HCT116 (cell line): ENCODE data around the gene IGFL4. TPM values are rescaled to one million over a fixed set of nuclear protein-coding genes. Genes with fewer than 3 reads are reported as not detected.

ENCODE experiments used
- ATAC-seq: fragments of 200-7000 bp; cut with Tn5 transposase; 2 replicates; pipeline ENCODE4 v1.9.1; 2020; ENCODE audit warnings: mild to moderate bottlenecking, moderate library complexity
- BruUV-seq: library from RNA; stranded (reverse); fragments of 400-500 nt; replicated peaks from 2 replicates; lab custom pipeline; 2021; lab: Mats Ljungman, UMichigan
- CTCF ChIA-PET: fragments of 300-600 bp; sonication (Branson Sonifier 250); formaldehyde crosslinking; loops from one replicate; lab custom pipeline; 2021; ENCODE audit warnings: antibody characterized with exemption; lab: Charles Lee
- POLR2A ChIA-PET: fragments of 300-600, 350-600 bp; sonication (Branson Sonifier 250); formaldehyde crosslinking; loops from one replicate; lab custom pipeline; 2021; ENCODE audit warnings: antibody characterized with exemption; lab: Charles Lee
- RAD21 ChIA-PET, 2 experiments: fragments of 300-600 bp; sonication (Branson Sonifier 250); formaldehyde crosslinking; loops; one replicate each; lab custom pipeline; 2023; ENCODE audit warnings: low total read pairs in 2 of 2; ENCODE audit not compliant: uncharacterized antibody in 2 of 2, unreplicated experiment in 2 of 2, low non-redundant PET in 1 of 2; lab: Charles Lee
- DNase-seq: peaks from one replicate; pipeline ENCODE4 v3.0.0-alpha.2; 2010; ENCODE audit warnings: low read depth, low spot score
- H2AFZ ChIP-seq: fragments of 200-600 bp; shearing (Covaris generic), sonication (generic); 2 replicates; pipeline ENCODE4 v1.6.1; 2017; ENCODE audit warnings: low read depth, mixed run types, mixed read lengths, antibody characterized with exemption, low read length; ENCODE audit not compliant: poor library complexity, severe bottlenecking
- H3K27ac ChIP-seq: 2 replicates; pipeline ENCODE4 v1.5.1; 2012; ENCODE audit warnings: low read depth, low read length
- H3K27me3 ChIP-seq: fragments of 200-600 bp; sonication (generic); 2 replicates; pipeline ENCODE4 v1.6.1; 2016; ENCODE audit warnings: mixed run types, low read length, mixed read lengths; ENCODE audit not compliant: insufficient read depth
- H3K36me3 ChIP-seq, 2 experiments: fragments of 200-500 bp in 1 of 2; fragments of 200-600 bp in 1 of 2; sonication (Bioruptor generic) in 1 of 2; sonication (generic) in 1 of 2; 2 replicates each; pipeline versions ENCODE4 v1.5.1 to v1.6.1; 2014 to 2016; ENCODE audit warnings: low read length in 2 of 2, inconsistent platforms in 1 of 2, mixed read lengths in 1 of 2, mixed run types in 1 of 2; ENCODE audit not compliant: insufficient read depth in 2 of 2, control insufficient read depth in 1 of 2
- H3K4me1 ChIP-seq, 2 experiments: fragments of 200-600 bp in 1 of 2; sonication (generic) in 1 of 2; 2 replicates each; pipeline versions ENCODE4 v1.5.1 to v1.6.1; 2012 to 2017; ENCODE audit warnings: low read length in 2 of 2, inconsistent platforms in 1 of 2, mild to moderate bottlenecking in 1 of 2, mixed read lengths in 1 of 2, mixed run types in 1 of 2, moderate library complexity in 1 of 2; ENCODE audit not compliant: insufficient read depth in 2 of 2, control insufficient read depth in 1 of 2
- H3K4me2 ChIP-seq: fragments of 200-600 bp; sonication (generic); 2 replicates; pipeline ENCODE4 v1.6.1; 2017; ENCODE audit warnings: mixed run types, low read length, mixed read lengths
- H3K4me3 ChIP-seq, 2 experiments: fragments of 200-600 bp in 1 of 2; sonication (generic) in 1 of 2; replicated peaks in 1 of 2; 2 replicates each; pipeline ENCODE4 v1.5.1; 2011 to 2016; ENCODE audit warnings: low read length in 2 of 2, control low read depth in 1 of 2, low read depth in 1 of 2, mild to moderate bottlenecking in 1 of 2, mixed read lengths in 1 of 2, mixed run types in 1 of 2
- H3K79me2 ChIP-seq: fragments of 200-600 bp; sonication (generic); 2 replicates; pipeline ENCODE4 v1.6.1; 2017; ENCODE audit warnings: mild to moderate bottlenecking, mixed run types, low read length, moderate library complexity, mixed read lengths; ENCODE audit not compliant: insufficient read depth
- H3K9ac ChIP-seq: fragments of 200-600 bp; sonication (generic); 2 replicates; pipeline ENCODE4 v1.6.1; 2016; ENCODE audit warnings: low read length, mixed read lengths
- H3K9me2 ChIP-seq: fragments of 200-600 bp; sonication (generic), shearing (Covaris generic); 2 replicates; pipeline ENCODE4 v1.6.1; 2017; ENCODE audit warnings: mixed run types, mild to moderate bottlenecking, moderate library complexity; ENCODE audit not compliant: insufficient read depth
- H3K9me3 ChIP-seq, 2 experiments: fragments of 200-500 bp in 1 of 2; fragments of 200-600 bp in 1 of 2; sonication (Bioruptor generic) in 1 of 2; sonication (generic) in 1 of 2; 2 replicates each; pipeline ENCODE4 v1.6.1; 2014 to 2017; ENCODE audit warnings: low read length in 2 of 2, mixed read lengths in 2 of 2, inconsistent platforms in 1 of 2, low read depth in 1 of 2, mild to moderate bottlenecking in 1 of 2, mixed run types in 1 of 2, moderate library complexity in 1 of 2; ENCODE audit not compliant: control insufficient read depth in 1 of 2, insufficient read depth in 1 of 2
- H4K20me1 ChIP-seq: fragments of 200-600 bp; sonication (generic), shearing (Covaris generic); 2 replicates; pipeline ENCODE4 v1.6.1; 2017; ENCODE audit warnings: mixed run types, mild to moderate bottlenecking, moderate library complexity; ENCODE audit not compliant: insufficient read depth
- RAD21 ChIP-seq: IDR thresholded peaks from 2 replicates; pipeline ENCODE4 v1.6.1; 2012; ENCODE audit warnings: low read depth, mild to moderate bottlenecking
- SP1 ChIP-seq: IDR thresholded peaks from 2 replicates; pipeline ENCODE4 v1.6.1; 2012; ENCODE audit warnings: low read depth
- SRF ChIP-seq: IDR thresholded peaks from 2 replicates; pipeline ENCODE4 v1.6.1; 2012; ENCODE audit warnings: low read depth
- intact Hi-C: fragments of 100-400 bp; cut with micrococcal nuclease; formaldehyde crosslinking; loops from 2 replicates; pipeline ENCODE4 v1.10.0; 2022
- total RNA-seq: library from RNA; stranded (reverse); gene quantifications from one replicate; pipeline ENCODE4 v1.2.1, GENCODE V29; 2021; ENCODE audit not compliant: unreplicated experiment
- TF ChIP-seq, protein P1 (sequence below): IDR thresholded peaks from 2 replicates; pipeline ENCODE4 v1.6.1; 2011; ENCODE audit warnings: mild to moderate bottlenecking, low read length, moderate library complexity; ENCODE audit not compliant: insufficient replicate concordance; ENCODE audit errors: extremely low read depth

IGFL4 gene
- total RNA-seq, 1 experiment from 2014 or later = not detected

DNA sequence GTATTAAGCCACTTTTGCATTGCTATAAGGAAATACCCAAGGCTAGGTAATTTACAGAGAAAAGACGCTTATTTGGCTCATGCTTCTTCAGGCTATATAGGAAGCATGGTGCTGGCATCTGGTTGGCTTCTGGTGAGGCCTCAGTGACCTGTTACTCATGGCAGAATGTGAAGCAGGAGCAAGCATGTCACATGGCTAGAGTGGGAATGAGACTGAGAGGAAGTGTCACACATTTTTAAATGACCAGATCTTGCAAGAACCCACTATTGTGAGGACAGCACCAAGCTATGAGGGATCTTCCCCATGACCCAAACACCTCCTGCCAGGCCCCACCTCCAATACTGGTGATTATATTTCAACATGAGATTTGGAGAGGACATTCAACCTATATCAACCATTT is 25.7 kb upstream of the IGFL4 start:
- TF ChIP-seq SRF (no peak), SP1 (no peak)
- RAD21 ChIA-PET = no interaction called here
- Histone ChIP-seq H3K27ac (no peak overlapping the region), H3K79me2 (no peaks in the 10 kb centered on the region), H3K27me3 (peaks cover 76% of the 10 kb centered on the region), H3K9ac (no peak overlapping the region), H2AFZ (no peak overlapping the region), H3K4me3 (no peak overlapping the region), H3K36me3 (no peaks in the 10 kb centered on the region), H4K20me1 (no peaks in the 10 kb centered on the region), H3K9me3 (no peaks in the 10 kb centered on the region), H3K4me1 (peaks cover 30 to 35% of the 10 kb centered on the region in 2 experiments), H3K9me2 (no peaks in the 10 kb centered on the region), H3K4me2 (no peak overlapping the region)
- intact Hi-C loops = no loop called here
- BruUV-seq = no TSS peak
- ATAC-seq (no peak), DNase-seq (no peak)
- CTCF ChIA-PET = interaction anchor here (1.0 to 2.0 kb wide), 4 partner anchors 9 to 250 kb away, joined by 3 to 5 read pairs (median 3); no protein-coding TSS in a partner anchor
- POLR2A ChIA-PET = no interaction called here

DNA sequence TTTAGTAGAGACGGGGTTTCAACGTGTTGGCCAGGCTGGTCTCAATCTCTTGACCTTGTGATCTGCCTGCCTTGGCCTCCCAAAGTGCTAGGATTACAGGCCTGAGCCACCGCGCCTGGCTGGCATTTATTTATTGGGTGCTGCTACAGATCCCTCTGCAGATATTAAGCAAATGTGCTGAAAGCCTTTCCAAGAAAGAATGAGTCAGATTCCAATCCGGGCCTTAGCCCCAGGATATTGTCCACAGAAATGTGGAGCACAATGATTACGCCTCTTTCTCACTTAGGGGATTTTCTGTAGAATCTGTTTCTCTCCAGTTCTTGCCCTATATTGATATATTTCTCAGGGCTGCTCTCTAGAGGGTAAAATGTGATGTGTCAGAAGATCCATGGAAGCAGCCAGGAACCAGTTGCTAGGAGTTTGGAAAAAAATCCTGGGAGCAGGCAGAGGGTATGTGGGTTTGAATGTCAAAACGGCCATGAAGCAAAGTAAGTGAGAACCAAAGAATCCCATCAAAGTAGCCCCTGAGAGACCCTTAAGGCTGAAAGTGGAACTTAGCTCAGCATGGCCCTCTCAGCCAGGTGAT is 24.8 kb upstream of the IGFL4 start:
- POLR2A ChIA-PET = no interaction called here
- peaks cover 30 to 35% of the 10 kb centered on the region in 2 experiments for H3K4me1 ChIP-seq
- no peak for ATAC-seq

More for the DNA sequence above, 24.8 kb upstream of the IGFL4 start:
- no peaks in the 10 kb centered on the region for H3K36me3 ChIP-seq
- no peak overlapping the region for H3K4me3 ChIP-seq
- no peak for TF ChIP-seq RAD21
- TF ChIP-seq, protein P1, sequence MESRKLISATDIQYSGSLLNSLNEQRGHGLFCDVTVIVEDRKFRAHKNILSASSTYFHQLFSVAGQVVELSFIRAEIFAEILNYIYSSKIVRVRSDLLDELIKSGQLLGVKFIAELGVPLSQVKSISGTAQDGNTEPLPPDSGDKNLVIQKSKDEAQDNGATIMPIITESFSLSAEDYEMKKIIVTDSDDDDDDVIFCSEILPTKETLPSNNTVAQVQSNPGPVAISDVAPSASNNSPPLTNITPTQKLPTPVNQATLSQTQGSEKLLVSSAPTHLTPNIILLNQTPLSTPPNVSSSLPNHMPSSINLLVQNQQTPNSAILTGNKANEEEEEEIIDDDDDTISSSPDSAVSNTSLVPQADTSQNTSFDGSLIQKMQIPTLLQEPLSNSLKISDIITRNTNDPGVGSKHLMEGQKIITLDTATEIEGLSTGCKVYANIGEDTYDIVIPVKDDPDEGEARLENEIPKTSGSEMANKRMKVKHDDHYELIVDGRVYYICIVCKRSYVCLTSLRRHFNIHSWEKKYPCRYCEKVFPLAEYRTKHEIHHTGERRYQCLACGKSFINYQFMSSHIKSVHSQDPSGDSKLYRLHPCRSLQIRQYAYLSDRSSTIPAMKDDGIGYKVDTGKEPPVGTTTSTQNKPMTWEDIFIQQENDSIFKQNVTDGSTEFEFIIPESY = no peak
- no peaks in the 10 kb centered on the region for H4K20me1 ChIP-seq
- BruUV-seq = no TSS peak
- CTCF ChIA-PET = interaction anchor here (1.0 to 2.0 kb wide), 5 partner anchors 10 to 249 kb away, joined by 3 to 5 read pairs (median 3); no protein-coding TSS in a partner anchor
- no peaks in the 10 kb centered on the region for H3K79me2 ChIP-seq
- no peak overlapping the region for H3K27ac ChIP-seq
- H3K9ac ChIP-seq = no peak overlapping the region
- no peak for DNase-seq
- H3K4me2 ChIP-seq = no peak overlapping the region
- RAD21 ChIA-PET = no interaction called here
- no peak overlapping the region for H2AFZ ChIP-seq
- H3K9me2 ChIP-seq = no peaks in the 10 kb centered on the region
- peaks cover 67% of the 10 kb centered on the region for H3K27me3 ChIP-seq
- intact Hi-C loops = no loop called here
- H3K9me3 ChIP-seq = no peaks in the 10 kb centered on the region
